Stomach smooth muscle (tissue), 2 donors: ENCODE data around the gene ITGA4.

Source experiments
- H3K27ac ChIP-seq: one replicate; pipeline ENCODE4 v1.7.0; 2013; ENCODE audit warnings: mild to moderate bottlenecking, low read length, inconsistent platforms
- H3K27me3 ChIP-seq, 2 donors: one replicate each; pipeline ENCODE4 v1.7.0; 2013; ENCODE audit warnings: low read length in 2 of 2; ENCODE audit not compliant: insufficient read depth in 2 of 2, control insufficient read depth in 1 of 2
- H3K36me3 ChIP-seq, 2 donors: one replicate each; pipeline ENCODE4 v1.7.0; 2013; ENCODE audit warnings: low read length in 2 of 2; ENCODE audit not compliant: control insufficient read depth in 2 of 2, insufficient read depth in 2 of 2
- H3K4me1 ChIP-seq: one replicate; pipeline ENCODE4 v1.7.0; 2013; ENCODE audit warnings: low read length; ENCODE audit not compliant: control insufficient read depth, insufficient read depth
- H3K4me3 ChIP-seq, 2 donors: one replicate each; pipeline ENCODE4 v1.7.0; 2013; ENCODE audit warnings: low read length in 2 of 2
- H3K9ac ChIP-seq, 2 donors: one replicate each; pipeline ENCODE4 v1.7.0; 2013; ENCODE audit warnings: low read length in 2 of 2, mild to moderate bottlenecking in 1 of 2
- H3K9me3 ChIP-seq, 2 donors: one replicate each; pipeline ENCODE4 v1.7.0; 2013; ENCODE audit warnings: low read length in 2 of 2; ENCODE audit not compliant: control insufficient read depth in 2 of 2
- donor health status: healthy.
- donor health status: Pancreatic carcinoma.

Gene ITGA4

DNA sequence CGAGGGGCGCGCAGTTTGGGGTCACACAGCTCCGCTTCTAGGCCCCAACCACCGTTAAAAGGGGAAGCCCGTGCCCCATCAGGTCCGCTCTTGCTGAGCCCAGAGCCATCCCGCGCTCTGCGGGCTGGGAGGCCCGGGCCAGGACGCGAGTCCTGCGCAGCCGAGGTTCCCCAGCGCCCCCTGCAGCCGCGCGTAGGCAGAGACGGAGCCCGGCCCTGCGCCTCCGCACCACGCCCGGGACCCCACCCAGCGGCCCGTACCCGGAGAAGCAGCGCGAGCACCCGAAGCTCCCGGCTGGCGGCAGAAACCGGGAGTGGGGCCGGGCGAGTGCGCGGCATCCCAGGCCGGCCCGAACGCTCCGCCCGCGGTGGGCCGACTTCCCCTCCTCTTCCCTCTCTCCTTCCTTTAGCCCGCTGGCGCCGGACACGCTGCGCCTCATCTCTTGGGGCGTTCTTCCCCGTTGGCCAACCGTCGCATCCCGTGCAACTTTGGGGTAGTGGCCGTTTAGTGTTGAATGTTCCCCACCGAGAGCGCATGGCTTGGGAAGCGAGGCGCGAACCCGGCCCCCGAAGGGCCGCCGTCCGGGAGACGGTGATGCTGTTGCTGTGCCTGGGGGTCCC is at the start of gene ITGA4:
Gene ITGA4, plus strand, starts transcription at position 266 of the 620 bp plus-strand sequence. Its CDS starts 269 bp downstream, at position 535.
- H3K27ac ChIP-seq: no peak within 1 kb of the TSS
- H3K27me3 ChIP-seq: peaks cover 8 to 13% of the 10 kb centered on the region in 2 donors
- H3K9me3 ChIP-seq: no peaks in the 10 kb centered on the region
- H3K9ac ChIP-seq: peak within 1 kb of the TSS; percentile 22 to 43
- H3K36me3 ChIP-seq: no peaks in the 10 kb centered on the region
- peaks cover 5% of the 10 kb centered on the region for H3K4me1 ChIP-seq
- H3K4me3 ChIP-seq: peak within 1 kb of the TSS; percentile 70 to 74

- no peaks in the 10 kb centered on the region for H3K27me3 ChIP-seq
- H3K4me1 ChIP-seq: no peaks in the 10 kb centered on the region
- no peak overlapping the region for H3K27ac ChIP-seq
- no peak overlapping the region for H3K9ac ChIP-seq
- H3K4me3 ChIP-seq: no peak overlapping the region
- H3K36me3 ChIP-seq: no peaks in the 10 kb centered on the region
- peaks cover 0 to 4% of the 10 kb centered on the region in 2 donors for H3K9me3 ChIP-seq
Observed at GRCh38 chr2:181408861-181409260, 48.3 kb upstream of the ITGA4 start.

DNA sequence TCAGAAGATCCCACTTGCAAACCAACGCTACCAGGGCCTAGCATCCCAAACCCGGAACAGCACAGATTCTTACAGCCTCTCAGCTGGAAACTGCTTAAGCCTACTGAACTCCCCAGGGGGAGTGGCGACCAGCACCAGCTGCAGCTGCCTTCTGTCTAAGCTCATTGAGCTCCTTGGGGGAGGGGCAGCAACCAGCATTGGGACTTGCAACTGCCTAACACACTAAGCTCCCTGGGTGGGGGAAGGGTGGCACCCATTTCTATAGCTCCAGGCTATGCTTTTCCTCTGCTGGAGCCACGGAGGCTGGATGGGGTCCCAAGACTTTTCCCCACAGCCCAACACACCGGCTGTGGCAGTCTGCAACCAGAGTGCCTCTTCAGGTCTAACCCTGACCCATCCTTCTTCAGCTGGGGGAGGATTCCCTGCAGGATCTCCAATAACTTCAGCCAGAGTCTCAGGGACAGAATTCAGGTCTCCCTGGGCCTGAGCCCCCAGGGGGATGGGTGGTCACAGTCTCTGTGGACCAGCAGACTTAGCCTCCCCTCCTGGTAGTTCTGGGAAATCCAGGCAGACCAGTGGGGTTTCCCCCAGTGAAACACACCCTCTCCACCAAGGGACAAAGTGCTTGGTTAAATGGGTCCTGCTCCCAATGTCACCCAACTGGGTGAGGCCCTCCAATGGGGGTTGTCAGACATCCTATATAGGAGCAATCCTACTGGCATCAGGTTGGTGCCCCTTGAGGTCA is 45.9 kb upstream of the ITGA4 start:
- Histone ChIP-seq H3K27me3 (no peaks in the 10 kb centered on the region), H3K4me3 (no peak overlapping the region), H3K9ac (no peak overlapping the region), H3K36me3 (no peaks in the 10 kb centered on the region), H3K9me3 (peaks cover 0 to 4% of the 10 kb centered on the region in 2 donors), H3K4me1 (no peaks in the 10 kb centered on the region), H3K27ac (no peak overlapping the region)

GRCh38 chr2:181419129-181419855 is 37.9 kb upstream of the ITGA4 start:
- H3K4me3 ChIP-seq: no peak overlapping the region
- no peak overlapping the region for H3K27ac ChIP-seq
- no peaks in the 10 kb centered on the region for H3K36me3 ChIP-seq
- H3K9me3 ChIP-seq: no peaks in the 10 kb centered on the region
- H3K27me3 ChIP-seq: no peaks in the 10 kb centered on the region
- H3K4me1 ChIP-seq: no peaks in the 10 kb centered on the region
- no peak overlapping the region for H3K9ac ChIP-seq

GRCh38 chr2:181420259-181421130 is 36.7 kb upstream of the ITGA4 start:
- no peaks in the 10 kb centered on the region for H3K27me3 ChIP-seq
- H3K4me1 ChIP-seq: no peaks in the 10 kb centered on the region
- no peak overlapping the region for H3K9ac ChIP-seq
- H3K36me3 ChIP-seq: no peaks in the 10 kb centered on the region
- no peaks in the 10 kb centered on the region for H3K9me3 ChIP-seq
- no peak overlapping the region for H3K27ac ChIP-seq
- H3K4me3 ChIP-seq: no peak overlapping the region

GRCh38 chr2:181421131-181421458 is 36.1 kb upstream of the ITGA4 start:
- H3K27me3 ChIP-seq: no peaks in the 10 kb centered on the region
- no peaks in the 10 kb centered on the region for H3K36me3 ChIP-seq
- H3K27ac ChIP-seq: no peak overlapping the region
- H3K4me3 ChIP-seq: no peak overlapping the region
- H3K9ac ChIP-seq: no peak overlapping the region
- no peaks in the 10 kb centered on the region for H3K9me3 ChIP-seq
- no peaks in the 10 kb centered on the region for H3K4me1 ChIP-seq

DNA sequence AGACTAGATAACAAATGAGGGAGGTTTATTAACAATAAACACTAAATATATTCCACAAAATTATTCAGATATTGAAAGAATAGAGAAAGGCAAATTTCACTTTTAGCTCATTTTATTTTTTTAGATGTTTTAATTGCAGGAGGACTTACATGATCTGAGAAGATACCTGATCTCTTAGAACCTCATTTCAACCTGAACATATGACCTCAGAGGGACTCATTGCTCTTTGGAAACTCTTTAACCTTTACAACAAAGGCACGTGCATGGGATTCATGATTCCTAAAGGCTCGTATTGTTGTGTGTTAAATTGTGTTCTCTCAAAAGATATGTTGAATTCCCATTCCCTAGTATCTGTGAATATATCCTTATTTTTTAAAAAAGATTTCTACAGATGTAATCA is 35.7 kb upstream of the ITGA4 start:
- H3K27ac ChIP-seq: no peak overlapping the region
- no peaks in the 10 kb centered on the region for H3K9me3 ChIP-seq
- no peak overlapping the region for H3K9ac ChIP-seq
- no peak overlapping the region for H3K4me3 ChIP-seq
- no peaks in the 10 kb centered on the region for H3K36me3 ChIP-seq
- no peaks in the 10 kb centered on the region for H3K4me1 ChIP-seq
- H3K27me3 ChIP-seq: no peaks in the 10 kb centered on the region

- no peaks in the 10 kb centered on the region for H3K9me3 ChIP-seq
- H3K9ac ChIP-seq: no peak overlapping the region
- H3K27me3 ChIP-seq: no peaks in the 10 kb centered on the region
- no peak overlapping the region for H3K4me3 ChIP-seq
- H3K27ac ChIP-seq: no peak overlapping the region
- no peaks in the 10 kb centered on the region for H3K36me3 ChIP-seq
- H3K4me1 ChIP-seq: no peaks in the 10 kb centered on the region
Observed at GRCh38 chr2:181426672-181427071, 30.5 kb upstream of the ITGA4 start.

GRCh38 chr2:181430406-181431118 is 26.6 kb upstream of the ITGA4 start:
- no peak overlapping the region for H3K4me3 ChIP-seq
- no peaks in the 10 kb centered on the region for H3K27me3 ChIP-seq
- no peak overlapping the region for H3K9ac ChIP-seq
- no peaks in the 10 kb centered on the region for H3K9me3 ChIP-seq
- no peaks in the 10 kb centered on the region for H3K4me1 ChIP-seq
- no peak overlapping the region for H3K27ac ChIP-seq
- no peaks in the 10 kb centered on the region for H3K36me3 ChIP-seq

GRCh38 chr2:181431674-181432073 is 25.5 kb upstream of the ITGA4 start:
- Histone ChIP-seq H3K36me3 (no peaks in the 10 kb centered on the region), H3K4me3 (no peak overlapping the region), H3K9ac (no peak overlapping the region), H3K27ac (no peak overlapping the region), H3K27me3 (no peaks in the 10 kb centered on the region), H3K4me1 (no peaks in the 10 kb centered on the region), H3K9me3 (no peaks in the 10 kb centered on the region)
